A549 treated with dexamethasone at 1 μM for 4 hours (cell line): ENCODE data around the gene OPHN1. TPM values are rescaled to one million over a fixed set of nuclear protein-coding genes. Genes with fewer than 3 reads are reported as not detected.

ENCODE experiments used
- total RNA-seq: library from RNA; stranded (reverse); fragments of 200-300 nt; extraction: Qiagen RNA extraction; gene quantifications from 5 replicates; pipeline ENCODE4 v1.2.3, GENCODE V29; 2022

Gene OPHN1, protein sequence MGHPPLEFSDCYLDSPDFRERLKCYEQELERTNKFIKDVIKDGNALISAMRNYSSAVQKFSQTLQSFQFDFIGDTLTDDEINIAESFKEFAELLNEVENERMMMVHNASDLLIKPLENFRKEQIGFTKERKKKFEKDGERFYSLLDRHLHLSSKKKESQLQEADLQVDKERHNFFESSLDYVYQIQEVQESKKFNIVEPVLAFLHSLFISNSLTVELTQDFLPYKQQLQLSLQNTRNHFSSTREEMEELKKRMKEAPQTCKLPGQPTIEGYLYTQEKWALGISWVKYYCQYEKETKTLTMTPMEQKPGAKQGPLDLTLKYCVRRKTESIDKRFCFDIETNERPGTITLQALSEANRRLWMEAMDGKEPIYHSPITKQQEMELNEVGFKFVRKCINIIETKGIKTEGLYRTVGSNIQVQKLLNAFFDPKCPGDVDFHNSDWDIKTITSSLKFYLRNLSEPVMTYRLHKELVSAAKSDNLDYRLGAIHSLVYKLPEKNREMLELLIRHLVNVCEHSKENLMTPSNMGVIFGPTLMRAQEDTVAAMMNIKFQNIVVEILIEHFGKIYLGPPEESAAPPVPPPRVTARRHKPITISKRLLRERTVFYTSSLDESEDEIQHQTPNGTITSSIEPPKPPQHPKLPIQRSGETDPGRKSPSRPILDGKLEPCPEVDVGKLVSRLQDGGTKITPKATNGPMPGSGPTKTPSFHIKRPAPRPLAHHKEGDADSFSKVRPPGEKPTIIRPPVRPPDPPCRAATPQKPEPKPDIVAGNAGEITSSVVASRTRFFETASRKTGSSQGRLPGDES
- total RNA-seq = 1.5 to 2.6 TPM (median 1.9 TPM) in 5 replicates

DNA sequence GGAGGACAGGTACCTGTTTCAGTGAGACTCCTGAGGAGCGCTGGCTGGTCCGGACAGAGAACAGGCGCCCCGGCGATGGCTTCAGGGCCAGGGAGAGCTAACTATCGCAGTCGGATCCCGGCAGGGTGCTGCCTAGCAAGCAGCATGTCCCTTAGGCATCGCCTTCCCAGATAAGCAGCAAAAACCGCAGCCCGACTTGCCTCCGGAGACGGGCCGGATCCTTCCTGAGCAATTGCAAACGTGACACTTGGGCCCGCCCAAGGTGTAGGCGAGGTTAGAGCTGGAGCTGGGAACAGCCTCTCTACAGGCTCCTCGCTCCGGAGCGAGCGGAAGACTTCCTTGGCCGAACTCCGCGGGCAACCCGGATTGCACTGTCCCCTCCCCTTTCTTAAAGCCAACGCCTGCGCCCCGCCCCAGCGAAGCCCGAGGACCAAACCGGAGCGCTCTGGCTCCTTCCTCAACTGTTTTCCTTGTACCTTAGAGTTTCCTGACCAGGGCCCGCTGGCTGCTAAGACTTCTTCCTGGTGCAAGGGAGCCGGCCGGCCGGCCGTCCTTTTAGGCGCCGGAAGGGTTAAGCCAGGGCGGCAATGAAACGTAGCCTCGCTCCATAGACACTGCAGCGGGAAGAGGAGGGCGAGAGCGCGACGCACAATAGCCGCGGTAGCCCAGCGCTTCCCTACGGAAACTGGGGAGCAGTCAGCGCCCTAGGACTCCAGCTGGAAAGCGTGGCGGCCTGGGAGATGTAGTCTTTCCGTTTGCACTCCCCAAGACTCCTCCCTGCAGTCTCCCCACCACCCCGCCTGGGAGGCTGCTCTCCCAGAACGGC lies at the start of gene OPHN1:
Gene OPHN1 (minus strand): TSS at position 341 of the 826 bp plus-strand sequence. CDS start 475 bp downstream, outside the sequence.

Other genes with a start within 250 kb of the OPHN1 start
- gene YIPF6, start 65.6 kb upstream of the OPHN1 start, total RNA-seq = 24.8 to 32.4 TPM (median 27.2 TPM) in 5 replicates
- gene STARD8, start 214.2 kb upstream of the OPHN1 start, total RNA-seq = 1.3 to 1.8 TPM (median 1.6 TPM) in 5 replicates